Measurements from ENCODE around the gene ERAP2.

DNA sequence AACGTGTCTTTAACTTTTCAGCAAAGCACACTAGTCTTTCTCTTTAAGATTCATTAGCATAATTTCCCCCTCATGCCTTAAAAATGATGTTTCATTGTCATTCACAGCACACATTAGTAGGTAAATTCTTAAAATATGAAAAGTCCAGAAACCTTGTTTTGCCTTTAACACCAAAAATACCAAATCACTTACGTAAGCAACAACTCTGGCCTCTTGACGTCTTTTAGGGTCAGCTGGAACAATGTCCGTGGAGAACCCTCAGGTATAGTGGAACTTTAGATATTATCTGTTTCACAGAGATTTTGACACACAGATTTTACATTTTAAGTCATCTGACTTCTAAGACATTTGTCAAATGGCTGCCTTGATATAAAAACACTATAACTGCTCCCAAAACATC, 90.5 kb downstream of the ERAP2 start:
- TF ChIP-seq CTCF (IDR thresholded peaks at IDR 0.05) (no peak), EP300 (IDR thresholded peaks at IDR 0.05) (no peak)
